ENCODE results near the gene TMEM184C.

Gene TMEM184C

GRCh38 chr4:147581606-147582350 is 35.4 kb upstream of the TMEM184C start:
- no peak overlapping the region for H3K27ac ChIP-seq
- TF ChIP-seq CTCF (conservative IDR thresholded peaks at IDR 0.05) (no peak), ZFX (IDR thresholded peaks at IDR 0.05) (no peak)

DNA sequence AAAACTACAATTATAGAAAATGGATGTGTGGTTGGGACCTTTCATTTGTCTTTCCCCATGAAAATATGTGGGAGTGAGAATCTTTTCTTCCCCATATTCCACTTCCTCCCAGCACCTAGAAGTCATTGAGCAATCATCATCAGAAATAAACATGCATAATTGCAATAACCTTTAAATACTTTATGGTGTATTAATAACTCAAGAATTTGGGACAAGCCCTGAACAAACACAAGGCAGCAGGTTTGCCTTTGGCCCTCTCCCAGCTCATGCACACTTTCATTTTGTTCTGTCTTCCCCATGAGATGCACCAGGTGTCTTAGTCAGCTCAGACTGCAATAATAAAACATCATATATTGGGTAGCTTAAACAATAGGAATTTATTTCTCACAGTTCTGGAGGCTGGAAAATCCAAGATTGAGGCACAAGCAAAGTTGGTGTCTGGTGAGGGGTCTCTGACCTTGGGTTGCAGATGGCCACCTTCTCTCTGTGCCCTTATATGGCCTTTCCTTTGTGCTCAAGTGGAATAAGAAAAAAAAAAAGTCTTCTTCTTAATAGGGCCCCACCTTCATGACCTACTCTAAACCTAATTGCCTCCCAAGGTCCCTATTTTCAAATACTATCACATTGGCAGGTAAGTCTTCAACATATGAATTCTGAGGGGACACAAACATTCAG is 34.7 kb upstream of the TMEM184C start:
- TF ChIP-seq CTCF (conservative IDR thresholded peaks at IDR 0.05) (no peak), ZFX (IDR thresholded peaks at IDR 0.05) (no peak)
- H3K27ac ChIP-seq, result no peak overlapping the region

GRCh38 chr4:147583876-147584275 is 33.3 kb upstream of the TMEM184C start:
- TF ChIP-seq ZFX (IDR thresholded peaks at IDR 0.05), result no peak
- H3K27ac ChIP-seq, result no peak overlapping the region

GRCh38 chr4:147586032-147586431 is 31.2 kb upstream of the TMEM184C start:
- no peak overlapping the region for H3K27ac ChIP-seq
- no peak for TF ChIP-seq ZFX (IDR thresholded peaks at IDR 0.05)
- no peak for TF ChIP-seq CTCF (conservative IDR thresholded peaks at IDR 0.05)

DNA sequence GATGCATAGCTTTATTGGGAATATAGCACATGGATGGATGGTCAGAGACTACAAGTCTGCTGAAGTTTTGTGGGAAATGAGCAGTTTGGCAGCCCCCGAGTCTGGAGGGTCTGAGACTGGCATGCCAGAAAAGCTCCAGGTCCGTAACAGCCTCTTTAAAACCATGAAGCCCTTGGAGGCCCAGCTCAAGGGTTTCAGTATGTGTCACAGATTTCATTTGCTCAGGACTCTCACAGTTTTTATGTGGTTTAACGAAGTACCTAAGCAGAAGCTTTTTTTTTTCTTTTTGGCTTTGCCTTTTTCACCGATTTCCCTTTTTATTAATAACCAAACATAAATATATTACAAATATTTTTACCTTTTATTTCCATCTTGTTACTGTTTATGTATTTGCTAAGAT is 30.6 kb upstream of the TMEM184C start:
- no peak for TF ChIP-seq ZFX (IDR thresholded peaks at IDR 0.05)
- TF ChIP-seq CTCF (conservative IDR thresholded peaks at IDR 0.05), result no peak
- H3K27ac ChIP-seq, result no peak overlapping the region

GRCh38 chr4:147587041-147587440 is 30.2 kb upstream of the TMEM184C start:
- TF ChIP-seq CTCF (conservative IDR thresholded peaks at IDR 0.05) (no peak), ZFX (IDR thresholded peaks at IDR 0.05) (no peak)
- H3K27ac ChIP-seq, result no peak overlapping the region

DNA sequence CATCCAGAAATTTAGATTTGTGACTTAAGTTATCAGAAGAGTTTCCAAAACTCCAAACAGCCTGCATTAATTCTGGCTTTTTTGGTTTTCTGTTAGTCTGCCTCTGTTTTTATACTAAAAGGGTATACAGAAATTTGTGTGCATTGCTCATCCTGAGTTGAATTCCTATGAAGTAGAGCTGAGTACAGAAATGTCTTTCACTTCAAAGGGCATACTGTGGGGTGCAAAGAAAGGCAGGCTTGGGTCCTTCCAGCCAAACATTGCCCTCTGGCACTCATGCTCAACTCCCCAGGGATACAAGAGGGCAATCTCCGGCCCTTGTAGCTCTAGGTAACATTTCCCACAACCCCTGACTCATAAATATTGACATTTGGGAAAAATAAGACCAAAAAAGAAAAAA is 27.6 kb upstream of the TMEM184C start:
- H3K27ac ChIP-seq, result no peak overlapping the region
- no peak for TF ChIP-seq ZFX (IDR thresholded peaks at IDR 0.05)
- TF ChIP-seq CTCF (conservative IDR thresholded peaks at IDR 0.05), result no peak

Data from C4-2B (cell line).